ENCODE measurements around the gene RNASE12.

DNA sequence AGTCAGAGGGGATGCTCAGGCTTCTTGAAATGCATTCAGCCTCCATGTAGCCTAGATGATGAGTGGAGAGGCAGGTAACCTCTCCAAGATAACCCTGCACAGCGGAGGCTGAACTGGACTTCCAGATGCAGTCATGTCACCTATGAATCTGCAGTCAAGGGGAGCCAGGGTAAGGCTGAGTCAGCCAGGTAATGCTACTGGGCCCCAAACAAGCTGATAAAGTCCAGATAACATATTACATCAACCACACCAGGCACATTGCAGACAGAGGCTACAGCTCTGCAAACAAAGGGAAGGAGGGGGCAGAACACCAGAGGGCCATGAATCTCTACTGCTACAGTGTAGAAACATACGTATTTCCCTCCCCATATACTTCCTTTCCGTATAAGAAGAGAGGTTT is 44.3 kb downstream of the RNASE12 start:
- TF ChIP-seq LEF1 (IDR thresholded peaks at IDR 0.05; ENCODE audit: borderline replicate concordance): no peak
- no peak for TF ChIP-seq NFRKB (IDR thresholded peaks at IDR 0.05)
- TF ChIP-seq ZNF384 (IDR thresholded peaks at IDR 0.05): no peak
- TF ChIP-seq BHLHE40 (IDR thresholded peaks at IDR 0.05; ENCODE audit: borderline replicate concordance): no peak
- TF ChIP-seq SP1 (IDR thresholded peaks at IDR 0.05): no peak
- no peak for TF ChIP-seq SUZ12 (IDR thresholded peaks at IDR 0.05)
- TF ChIP-seq ARNT (IDR thresholded peaks at IDR 0.05): no peak
- no peak for TF ChIP-seq FOXM1 (IDR thresholded peaks at IDR 0.05; ENCODE audit: borderline replicate concordance)
- no peak for TF ChIP-seq ELF4 (IDR thresholded peaks at IDR 0.05)
- no peak for TF ChIP-seq L3MBTL2 (conservative IDR thresholded peaks at IDR 0.05)
- no peak for TF ChIP-seq FOXA1 (IDR thresholded peaks at IDR 0.05)
- no peak for TF ChIP-seq HDGF (IDR thresholded peaks at IDR 0.05; ENCODE audit: borderline replicate concordance)
- no peak for TF ChIP-seq FOXK2 (IDR thresholded peaks at IDR 0.05)

Data from HEK293T (cell line).